Natural killer cell (primary cell): ENCODE results near the gene PCDH9. TPM values are rescaled to one million over a fixed set of nuclear protein-coding genes. Genes with fewer than 3 reads are reported as not detected.

Experiments
- ATAC-seq, 3 donors: fragments of 150-1000 bp in 2 of 3; fragments of 200-7000 bp in 1 of 3; cut with Tn5 transposase; 1 replicate in 1 of 3; 2 replicates in 2 of 3; pipeline ENCODE4 v1.10.0; 2021; ENCODE audit warnings: mild to moderate bottlenecking in 2 of 3, moderate library complexity in 2 of 3
- DNase-seq, 2 donors: peaks; one replicate each; pipeline versions ENCODE4 v3.0.0 to v3.0.0-alpha.2; 2013 to 2021; ENCODE audit warnings: mixed read lengths in 1 of 2
- H3K27ac ChIP-seq: one replicate; pipeline ENCODE4 v1.5.1; 2013; ENCODE audit warnings: mild to moderate bottlenecking, low read length
- H3K27me3 ChIP-seq: one replicate; pipeline ENCODE4 v1.6.1; 2013; ENCODE audit warnings: low read length; ENCODE audit not compliant: control insufficient read depth, insufficient read depth
- H3K36me3 ChIP-seq: one replicate; pipeline ENCODE4 v1.6.1; 2013; ENCODE audit warnings: low read length; ENCODE audit not compliant: control insufficient read depth, insufficient read depth
- H3K4me1 ChIP-seq: one replicate; pipeline ENCODE4 v1.6.1; 2013; ENCODE audit warnings: low read length; ENCODE audit not compliant: control insufficient read depth, insufficient read depth
- H3K4me3 ChIP-seq: one replicate; pipeline ENCODE4 v1.5.1; 2013; ENCODE audit warnings: low read length
- H3K9me3 ChIP-seq: one replicate; pipeline ENCODE4 v1.6.1; 2013; ENCODE audit warnings: low read length; ENCODE audit not compliant: control insufficient read depth, insufficient read depth
- H3K27ac Mint-ChIP-seq, 2 donors: one replicate each; pipeline ENCODE4 v1.8.0; 2022; ENCODE audit warnings: mild to moderate bottlenecking in 2 of 2, mixed read lengths in 2 of 2, moderate library complexity in 1 of 2
- H3K27me3 Mint-ChIP-seq, 2 donors: one replicate each; pipeline ENCODE4 v1.8.0; 2022; ENCODE audit warnings: low read depth in 2 of 2, mixed read lengths in 2 of 2
- H3K36me3 Mint-ChIP-seq: one replicate; pipeline ENCODE4 v1.8.0; 2022; ENCODE audit warnings: mixed read lengths
- H3K4me1 Mint-ChIP-seq, 2 donors: one replicate each; pipeline ENCODE4 v1.8.0; 2022; ENCODE audit warnings: mixed read lengths in 2 of 2
- H3K4me3 Mint-ChIP-seq: one replicate; pipeline ENCODE4 v1.8.0; 2022; ENCODE audit warnings: mild to moderate bottlenecking, moderate library complexity, mixed read lengths
- H3K9me3 Mint-ChIP-seq, 2 donors: one replicate each; pipeline ENCODE4 v1.8.0; 2022; ENCODE audit warnings: mixed read lengths in 2 of 2
- CTCF ChIP-seq: fragments of 200-600 bp; IDR thresholded peaks from one replicate; pipeline ENCODE4 v1.8.0; 2022; ENCODE audit warnings: antibody characterized with exemption
- WGBS: methylation state at CpG from one replicate; pipeline ENCODE4 v1.1.7; 2013; ENCODE audit warnings: missing lambda C conversion rate; ENCODE audit not compliant: insufficient coverage; 5-methylcytosine and 5-hydroxymethylcytosine counted together
- intact Hi-C: fragments of 100-400 bp; cut with micrococcal nuclease; formaldehyde crosslinking; loops from one replicate; pipeline ENCODE4 v1.14.2; 2022
- total RNA-seq, 4 donors: library from RNA; stranded (reverse); fragments of 120-200 nt in 1 of 4; gene quantifications; one replicate each; pipeline versions ENCODE4 v1.2.3 to v1.2.4, GENCODE V29; 2013 to 2022

PCDH9 gene
- total RNA-seq, 3 donors from 2014 or later (not counting 1 experiment from before 2014, with no cell fraction given): 0.43 to 1.5 (median 0.68) TPM

GRCh38 chr13:67094952-67095351 is 135.2 kb downstream of the PCDH9 start:
- no peaks in the 10 kb centered on the region for H3K4me1 ChIP-seq
- Mint-ChIP-seq H3K27me3 (no peaks in the 10 kb centered on the region), H3K27ac (no peak overlapping the region), H3K4me1 (no peaks in the 10 kb centered on the region), H3K4me3 (no peak overlapping the region), H3K36me3 (no peaks in the 10 kb centered on the region), H3K9me3 (no peaks in the 10 kb centered on the region)
- H3K27me3 ChIP-seq: no peaks in the 10 kb centered on the region
- no peaks in the 10 kb centered on the region for H3K36me3 ChIP-seq
- DNase-seq: no peak
- no peaks in the 10 kb centered on the region for H3K9me3 ChIP-seq
- H3K4me3 ChIP-seq: no peak overlapping the region
- WGBS: no CpG with 5 or more reads among the region's 3 CpGs
- intact Hi-C loops: no loop called here
- TF ChIP-seq CTCF: no peak
- no peak for ATAC-seq
- H3K27ac ChIP-seq: no peak overlapping the region

- no peaks in the 10 kb centered on the region for H3K4me1 ChIP-seq
- no peaks in the 10 kb centered on the region for H3K4me1 Mint-ChIP-seq
- TF ChIP-seq CTCF: no peak
- no peaks in the 10 kb centered on the region for H3K27me3 Mint-ChIP-seq
- DNase-seq (no peak), ATAC-seq (no peak)
- intact Hi-C loops: no loop called here
- no peak overlapping the region for H3K4me3 Mint-ChIP-seq
- H3K9me3 ChIP-seq: no peaks in the 10 kb centered on the region
- H3K27ac ChIP-seq: no peak overlapping the region
- no peak overlapping the region for H3K27ac Mint-ChIP-seq
- H3K9me3 Mint-ChIP-seq: no peaks in the 10 kb centered on the region
- no peaks in the 10 kb centered on the region for H3K36me3 Mint-ChIP-seq
- H3K36me3 ChIP-seq: no peaks in the 10 kb centered on the region
- WGBS: 100% methylated on average over 1 of the region's 1 CpG
- H3K4me3 ChIP-seq: no peak overlapping the region
- no peaks in the 10 kb centered on the region for H3K27me3 ChIP-seq
Measured at GRCh38 chr13:67094078-67094477, 136.1 kb downstream of the PCDH9 start.

GRCh38 chr13:67091603-67092002 is 138.5 kb downstream of the PCDH9 start:
- H3K36me3 Mint-ChIP-seq: no peaks in the 10 kb centered on the region
- no peaks in the 10 kb centered on the region for H3K9me3 Mint-ChIP-seq
- H3K36me3 ChIP-seq: no peaks in the 10 kb centered on the region
- H3K27me3 Mint-ChIP-seq: no peaks in the 10 kb centered on the region
- H3K9me3 ChIP-seq: no peaks in the 10 kb centered on the region
- no peak overlapping the region for H3K27ac Mint-ChIP-seq
- no peaks in the 10 kb centered on the region for H3K4me1 Mint-ChIP-seq
- no peak overlapping the region for H3K27ac ChIP-seq
- no peak overlapping the region for H3K4me3 Mint-ChIP-seq
- no peaks in the 10 kb centered on the region for H3K27me3 ChIP-seq
- WGBS: no CpG with 5 or more reads among the region's 1 CpG
- DNase-seq: no peak
- ATAC-seq: no peak
- no peak for TF ChIP-seq CTCF
- no peaks in the 10 kb centered on the region for H3K4me1 ChIP-seq
- intact Hi-C loops: no loop called here
- H3K4me3 ChIP-seq: no peak overlapping the region

GRCh38 chr13:67090856-67091255 is 139.3 kb downstream of the PCDH9 start:
- TF ChIP-seq CTCF: no peak
- H3K4me3 Mint-ChIP-seq: no peak overlapping the region
- intact Hi-C loops: no loop called here
- ATAC-seq (no peak), DNase-seq (no peak)
- no peaks in the 10 kb centered on the region for H3K9me3 Mint-ChIP-seq
- no peaks in the 10 kb centered on the region for H3K9me3 ChIP-seq
- no peak overlapping the region for H3K27ac Mint-ChIP-seq
- H3K4me1 ChIP-seq: no peaks in the 10 kb centered on the region
- no peaks in the 10 kb centered on the region for H3K27me3 Mint-ChIP-seq
- no peak overlapping the region for H3K4me3 ChIP-seq
- no peak overlapping the region for H3K27ac ChIP-seq
- no peaks in the 10 kb centered on the region for H3K36me3 Mint-ChIP-seq
- no peaks in the 10 kb centered on the region for H3K36me3 ChIP-seq
- no peaks in the 10 kb centered on the region for H3K4me1 Mint-ChIP-seq
- WGBS: no CpG with 5 or more reads among the region's 2 CpGs
- no peaks in the 10 kb centered on the region for H3K27me3 ChIP-seq
